Jurkat, Clone E6-1 (cell line): Measurements from ENCODE around the gene MICB. TPM values are rescaled to one million over a fixed set of nuclear protein-coding genes. Genes with fewer than 3 reads are reported as not detected.
"Not testable (repeated sequence)": the region's sequence is repeated elsewhere in the genome, so short reads cannot be mapped to it uniquely, and the experiment has no call there.

ENCODE experiments used
- DNase-seq: peaks from one replicate; pipeline ENCODE4 v3.0.0-alpha.2; 2011; ENCODE audit warnings: low read depth, low spot score
- H3K4me3 ChIP-seq: 2 replicates; pipeline ENCODE4 v1.5.1; 2011; ENCODE audit warnings: mild to moderate bottlenecking, low read length, control low read depth, moderate library complexity
- polyA plus RNA-seq: library from polyadenylated mRNA; unstranded; fragments of >200 nt; gene quantifications from one replicate; pipeline ENCODE4 v1.2.1, GENCODE V29; 2012; ENCODE audit warnings: missing spikeins; ENCODE audit not compliant: insufficient read length, insufficient read depth

Gene MICB
- 28.2 TPM for polyA plus RNA-seq

GRCh38 chr6:31497531-31498476 is at the start of gene MICB:
MICB (plus strand) TSS chr6:31498145; CDS start chr6:31498194, 49 bp downstream.
- peak; percentile 91 for DNase-seq
- peak within 1 kb of the TSS; percentile 72 for H3K4me3 ChIP-seq

GRCh38 chr6:31450751-31451150 is 47.2 kb upstream of the MICB start:
- DNase-seq = no peak
- no peak overlapping the region for H3K4me3 ChIP-seq

GRCh38 chr6:31452859-31453258 is 45.1 kb upstream of the MICB start:
- H3K4me3 ChIP-seq = no peak overlapping the region
- DNase-seq = no peak

GRCh38 chr6:31453259-31453658 is 44.7 kb upstream of the MICB start:
- no peak overlapping the region for H3K4me3 ChIP-seq
- DNase-seq = no peak

GRCh38 chr6:31459864-31460263 is 38.1 kb upstream of the MICB start:
- not testable (repeated sequence) for DNase-seq, H3K4me3 ChIP-seq

GRCh38 chr6:31460361-31461025 is 37.5 kb upstream of the MICB start:
- DNase-seq = no peak

GRCh38 chr6:31462026-31462963 is 35.6 kb upstream of the MICB start:
- no peak overlapping the region for H3K4me3 ChIP-seq
- DNase-seq = no peak

More at GRCh38 chr6:31460361-31461025, 37.5 kb upstream of the MICB start:
- no peak overlapping the region for H3K4me3 ChIP-seq

- DNase-seq = peak; percentile 36
- no peak overlapping the region for H3K4me3 ChIP-seq
Measured at GRCh38 chr6:31462964-31463870, 34.7 kb upstream of the MICB start.

GRCh38 chr6:31464252-31465184 is 33.4 kb upstream of the MICB start:
- H3K4me3 ChIP-seq = no peak overlapping the region
- DNase-seq = no peak

GRCh38 chr6:31465185-31465536 is 32.8 kb upstream of the MICB start:
- no peak for DNase-seq
- H3K4me3 ChIP-seq = no peak overlapping the region

GRCh38 chr6:31465718-31466117 is 32.2 kb upstream of the MICB start:
- no peak for DNase-seq
- H3K4me3 ChIP-seq = no peak overlapping the region

- no peak for DNase-seq
- no peak overlapping the region for H3K4me3 ChIP-seq
Measured at GRCh38 chr6:31466466-31466865, 31.5 kb upstream of the MICB start.

- H3K4me3 ChIP-seq = no peak overlapping the region
- DNase-seq = no peak
Measured at GRCh38 chr6:31467151-31467550, 30.8 kb upstream of the MICB start.

GRCh38 chr6:31468311-31468710 is 29.6 kb upstream of the MICB start:
- no peak for DNase-seq

GRCh38 chr6:31470801-31471200 is 27.1 kb upstream of the MICB start:
- H3K4me3 ChIP-seq = no peak overlapping the region
- no peak for DNase-seq

More at GRCh38 chr6:31468311-31468710, 29.6 kb upstream of the MICB start:
- H3K4me3 ChIP-seq = no peak overlapping the region

GRCh38 chr6:31471711-31472110 is 26.2 kb upstream of the MICB start:
- H3K4me3 ChIP-seq = no peak overlapping the region
- DNase-seq = no peak

- no peak for DNase-seq
- no peak overlapping the region for H3K4me3 ChIP-seq
Measured at GRCh38 chr6:31472259-31472658, 25.7 kb upstream of the MICB start.
